Heart left ventricle (tissue), 13 donors: ENCODE data around the gene KIF1A.

Experiments
- POLR2A ChIP-seq, 2 donors: fragments of 450-650 bp; IDR thresholded peaks; one replicate each; pipeline ENCODE4 v1.6.1; 2017; ENCODE audit warnings: antibody characterized with exemption in 2 of 2, mild to moderate bottlenecking in 2 of 2, moderate library complexity in 2 of 2
- TF ChIP-seq, protein P1 (sequence below), 12 donors: fragments of 200-600 bp; sonication (generic) in 4 of 12; IDR thresholded peaks; one replicate each; pipeline versions ENCODE4 v1.5.0 to v1.8.0; 2018 to 2022; ENCODE audit warnings: antibody characterized with exemption in 12 of 12, mild to moderate bottlenecking in 5 of 12
- donor health status: ischemic (EF 13 %, LVEDD 7.1; RV severe dilation, severe dysfunction).
- donor health status: DM: no; HTN: yes; CAD: no.
- donor health status: DM: no; HTN: no; CAD: no.
- donor health status: ischemic (EF 25% LVEDD 6.9; RV normal size, moderate dysfunction).
- donor health status: ischemic (EF 25% LVEDD 5.7; RV mildly dilated, moderate dysfunction).
- donor health status: ischemic (EF 35%, LVEDD 5.7; RV mildly dilated, moderate dysfunction).
- donor health status: nonischemic (EF 11% LVEDD 7.7; RV severe dilation, severe dysfunction).
- donor health status: DM: yes; HTN: yes; CAD: no.
- donor health status: PGD.
- donor health status: ischemic (EF 29% LVEDD 5.4; RV normal size, mild dysfunction).
- donor health status: nonischemic (EF 23%, LVEDD 6.1; RV moderate dilation, normal function).

DNA sequence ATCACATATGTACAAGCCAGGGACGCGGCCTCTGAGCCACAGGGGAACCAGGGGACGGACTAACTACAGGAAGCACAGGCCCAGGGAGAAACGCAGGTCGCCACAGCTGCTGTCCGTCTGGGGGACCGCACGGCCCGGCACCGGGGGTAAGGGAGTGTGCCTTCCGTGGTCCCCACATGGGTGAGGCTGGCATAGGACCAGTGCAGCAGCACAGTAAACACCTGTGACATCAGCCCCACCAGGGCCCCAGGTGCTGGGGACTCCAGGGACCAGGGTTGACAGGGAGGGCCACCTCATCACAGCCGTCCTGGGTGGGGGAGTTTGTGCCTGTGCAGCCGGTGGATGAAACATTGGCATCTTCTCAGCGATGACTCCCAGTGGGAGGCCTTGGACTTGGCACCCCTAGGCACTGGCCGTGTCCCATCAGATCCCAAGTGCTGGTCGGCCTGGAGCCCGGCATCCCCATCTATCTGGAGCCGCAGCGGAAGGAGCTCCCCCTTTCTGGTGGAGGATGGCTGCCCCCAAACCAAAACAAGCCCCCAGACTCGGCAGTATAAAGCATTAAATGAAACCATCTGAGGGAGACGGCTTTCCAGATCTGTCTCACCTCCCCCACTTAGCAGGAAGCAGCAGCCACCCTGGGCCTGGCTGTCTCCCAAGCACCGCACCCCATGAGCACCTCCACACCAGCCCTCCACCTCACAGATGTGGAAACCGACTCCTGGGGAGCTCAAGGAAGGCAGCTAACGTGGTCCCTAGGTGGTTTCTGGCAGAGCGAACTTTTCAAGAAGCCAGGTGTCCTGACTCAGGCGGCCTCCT is 105.9 kb downstream of the KIF1A start:
- TF ChIP-seq, protein P1, sequence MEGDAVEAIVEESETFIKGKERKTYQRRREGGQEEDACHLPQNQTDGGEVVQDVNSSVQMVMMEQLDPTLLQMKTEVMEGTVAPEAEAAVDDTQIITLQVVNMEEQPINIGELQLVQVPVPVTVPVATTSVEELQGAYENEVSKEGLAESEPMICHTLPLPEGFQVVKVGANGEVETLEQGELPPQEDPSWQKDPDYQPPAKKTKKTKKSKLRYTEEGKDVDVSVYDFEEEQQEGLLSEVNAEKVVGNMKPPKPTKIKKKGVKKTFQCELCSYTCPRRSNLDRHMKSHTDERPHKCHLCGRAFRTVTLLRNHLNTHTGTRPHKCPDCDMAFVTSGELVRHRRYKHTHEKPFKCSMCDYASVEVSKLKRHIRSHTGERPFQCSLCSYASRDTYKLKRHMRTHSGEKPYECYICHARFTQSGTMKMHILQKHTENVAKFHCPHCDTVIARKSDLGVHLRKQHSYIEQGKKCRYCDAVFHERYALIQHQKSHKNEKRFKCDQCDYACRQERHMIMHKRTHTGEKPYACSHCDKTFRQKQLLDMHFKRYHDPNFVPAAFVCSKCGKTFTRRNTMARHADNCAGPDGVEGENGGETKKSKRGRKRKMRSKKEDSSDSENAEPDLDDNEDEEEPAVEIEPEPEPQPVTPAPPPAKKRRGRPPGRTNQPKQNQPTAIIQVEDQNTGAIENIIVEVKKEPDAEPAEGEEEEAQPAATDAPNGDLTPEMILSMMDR (IDR thresholded peaks at IDR 0.05), result no peak
- no peak for TF ChIP-seq POLR2A (IDR thresholded peaks at IDR 0.05)
